ENCODE data around the gene TUT1. TPM values are rescaled to one million over a fixed set of nuclear protein-coding genes. Genes with fewer than 3 reads are reported as not detected.
"Not testable (repeated sequence)": the region's sequence is repeated elsewhere in the genome, so short reads cannot be mapped to it uniquely, and the experiment has no call there.

The TUT1 gene
- total and polyA plus RNA-seq, 9 donors = 7.8 to 16.9 (median 14.7) TPM

- 96% methylated on average over 3 of the region's 5 CpGs for WGBS (ENCODE audit: insufficient coverage)
Observed at GRCh38 chr11:62571493-62571892, 19.8 kb downstream of the TUT1 start.

DNA sequence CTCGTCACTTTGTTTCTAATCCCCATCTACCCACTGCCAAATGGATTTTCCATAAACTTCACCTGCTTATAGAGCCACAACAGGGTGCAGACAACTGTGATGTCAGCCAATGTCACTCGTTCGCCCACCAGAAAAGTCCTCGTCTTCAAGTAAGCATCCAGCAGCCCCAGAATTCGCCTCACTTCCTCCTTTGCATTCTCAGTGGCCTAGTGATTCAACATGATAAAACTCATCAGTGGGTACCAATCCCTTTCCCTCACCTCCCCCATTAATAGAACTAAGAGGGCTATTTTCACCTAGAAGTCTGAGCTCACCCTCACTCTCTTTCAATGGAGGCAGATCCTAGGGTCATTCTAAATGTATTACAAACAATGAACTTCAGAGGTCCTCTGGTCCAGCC, 20.4 kb downstream of the TUT1 start:
- peaks cover 57% of the 10 kb centered on the region for H3K36me3 ChIP-seq (ENCODE audit: control insufficient read depth, insufficient read depth, low read length)
- H3K4me1 ChIP-seq (ENCODE audit: control insufficient read depth, insufficient read depth, low read length) = peaks cover 20% of the 10 kb centered on the region
- not testable (repeated sequence) for H3K27me3 ChIP-seq (ENCODE audit: control insufficient read depth, insufficient read depth, low read length); H3K9me3 ChIP-seq (replicated peaks; ENCODE audit: control insufficient read depth, low read depth, low read length); DNase-seq; H3K27ac ChIP-seq (ENCODE audit: low read length); H3K4me3 ChIP-seq (ENCODE audit: low read length)
- 94% methylated on average over 2 of the region's 5 CpGs for WGBS (ENCODE audit: insufficient coverage)

More at GRCh38 chr11:62571493-62571892, 19.8 kb downstream of the TUT1 start:
- not testable (repeated sequence) for H3K9me3 ChIP-seq (replicated peaks; ENCODE audit: control insufficient read depth, low read depth, low read length); H3K27ac ChIP-seq (ENCODE audit: low read length); H3K27me3 ChIP-seq (ENCODE audit: control insufficient read depth, insufficient read depth, low read length); DNase-seq; H3K4me3 ChIP-seq (ENCODE audit: low read length)
- peaks cover 26% of the 10 kb centered on the region for H3K4me1 ChIP-seq (ENCODE audit: control insufficient read depth, insufficient read depth, low read length)
- H3K36me3 ChIP-seq (ENCODE audit: control insufficient read depth, insufficient read depth, low read length) = peaks cover 57% of the 10 kb centered on the region

GRCh38 chr11:62569611-62570010, 21.7 kb downstream of the TUT1 start:
- no peaks in the 10 kb centered on the region for H3K9me3 ChIP-seq (replicated peaks; ENCODE audit: control insufficient read depth, low read depth, low read length)
- H3K27ac ChIP-seq (ENCODE audit: low read length) = no peak overlapping the region
- no peak for DNase-seq
- H3K4me1 ChIP-seq (ENCODE audit: control insufficient read depth, insufficient read depth, low read length) = peaks cover 7% of the 10 kb centered on the region
- no peak overlapping the region for H3K4me3 ChIP-seq (ENCODE audit: low read length)
- no peaks in the 10 kb centered on the region for H3K27me3 ChIP-seq (ENCODE audit: control insufficient read depth, insufficient read depth, low read length)
- WGBS (ENCODE audit: insufficient coverage) = no CpG with 5 or more reads among the region's 1 CpG
- H3K36me3 ChIP-seq (ENCODE audit: control insufficient read depth, insufficient read depth, low read length) = peaks cover 64% of the 10 kb centered on the region

- peaks cover 80% of the 10 kb centered on the region for H3K36me3 ChIP-seq (ENCODE audit: control insufficient read depth, insufficient read depth, low read length)
- no peak for DNase-seq
- H3K27ac ChIP-seq (ENCODE audit: low read length) = no peak overlapping the region
- H3K4me3 ChIP-seq (ENCODE audit: low read length) = no peak overlapping the region
- no peaks in the 10 kb centered on the region for H3K27me3 ChIP-seq (ENCODE audit: control insufficient read depth, insufficient read depth, low read length)
- peaks cover 2% of the 10 kb centered on the region for H3K4me1 ChIP-seq (ENCODE audit: control insufficient read depth, insufficient read depth, low read length)
- WGBS (ENCODE audit: insufficient coverage) = 100% methylated on average over 1 of the region's 8 CpGs
- H3K9me3 ChIP-seq (replicated peaks; ENCODE audit: control insufficient read depth, low read depth, low read length) = no peaks in the 10 kb centered on the region
Observed at GRCh38 chr11:62567018-62567633, 24.2 kb downstream of the TUT1 start.

DNA sequence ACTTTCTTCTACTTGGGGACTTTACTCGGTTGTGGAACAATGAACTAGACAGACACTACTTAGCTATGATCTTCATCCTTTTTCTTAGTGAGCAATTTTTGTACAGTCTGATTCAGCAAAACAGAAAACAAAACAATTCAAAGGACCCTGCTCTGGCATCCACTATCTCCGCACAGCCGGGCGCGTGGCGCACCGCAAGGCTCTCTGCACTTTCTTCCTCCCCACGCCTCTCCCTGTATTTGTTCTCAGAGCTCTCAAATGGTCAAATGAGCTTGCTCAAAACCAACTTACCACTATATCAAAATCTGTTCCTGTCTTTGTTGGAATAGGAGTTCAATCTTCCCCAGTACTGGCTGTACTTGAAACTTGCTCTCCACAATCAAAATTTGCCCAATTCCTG, 25.1 kb downstream of the TUT1 start:
- Histone ChIP-seq H3K27ac (ENCODE audit: low read length) (no peak overlapping the region), H3K4me1 (ENCODE audit: control insufficient read depth, insufficient read depth, low read length) (peaks cover 2% of the 10 kb centered on the region)

GRCh38 chr11:62565100-62565802, 26.1 kb downstream of the TUT1 start:
- WGBS (ENCODE audit: insufficient coverage) = 72% methylated on average over 2 of the region's 5 CpGs
- H3K9me3 ChIP-seq (replicated peaks; ENCODE audit: control insufficient read depth, low read depth, low read length) = no peaks in the 10 kb centered on the region
- H3K27ac ChIP-seq (ENCODE audit: low read length) = no peak overlapping the region
- peaks cover 9% of the 10 kb centered on the region for H3K4me1 ChIP-seq (ENCODE audit: control insufficient read depth, insufficient read depth, low read length)
- no peak for DNase-seq
- no peaks in the 10 kb centered on the region for H3K27me3 ChIP-seq (ENCODE audit: control insufficient read depth, insufficient read depth, low read length)
- peaks cover 75% of the 10 kb centered on the region for H3K36me3 ChIP-seq (ENCODE audit: control insufficient read depth, insufficient read depth, low read length)
- H3K4me3 ChIP-seq (ENCODE audit: low read length) = no peak overlapping the region

More for the DNA sequence above, 25.1 kb downstream of the TUT1 start:
- WGBS (ENCODE audit: insufficient coverage) = 100% methylated on average over 4 of the region's 8 CpGs
- Histone ChIP-seq H3K9me3 (replicated peaks; ENCODE audit: control insufficient read depth, low read depth, low read length) (no peaks in the 10 kb centered on the region), H3K27me3 (ENCODE audit: control insufficient read depth, insufficient read depth, low read length) (no peaks in the 10 kb centered on the region), H3K4me3 (ENCODE audit: low read length) (no peak overlapping the region), H3K36me3 (ENCODE audit: control insufficient read depth, insufficient read depth, low read length) (peaks cover 79% of the 10 kb centered on the region)
- no peak for DNase-seq

GRCh38 chr11:62561677-62562230, 29.6 kb downstream of the TUT1 start:
- not testable (repeated sequence) for H3K27me3 ChIP-seq (ENCODE audit: control insufficient read depth, insufficient read depth, low read length); H3K4me3 ChIP-seq (ENCODE audit: low read length); H3K9me3 ChIP-seq (replicated peaks; ENCODE audit: control insufficient read depth, low read depth, low read length); H3K27ac ChIP-seq (ENCODE audit: low read length); DNase-seq
- WGBS (ENCODE audit: insufficient coverage) = 70% methylated on average over 1 of the region's 3 CpGs
- peaks cover 24% of the 10 kb centered on the region for H3K4me1 ChIP-seq (ENCODE audit: control insufficient read depth, insufficient read depth, low read length)
- H3K36me3 ChIP-seq (ENCODE audit: control insufficient read depth, insufficient read depth, low read length) = peaks cover 84% of the 10 kb centered on the region

DNA sequence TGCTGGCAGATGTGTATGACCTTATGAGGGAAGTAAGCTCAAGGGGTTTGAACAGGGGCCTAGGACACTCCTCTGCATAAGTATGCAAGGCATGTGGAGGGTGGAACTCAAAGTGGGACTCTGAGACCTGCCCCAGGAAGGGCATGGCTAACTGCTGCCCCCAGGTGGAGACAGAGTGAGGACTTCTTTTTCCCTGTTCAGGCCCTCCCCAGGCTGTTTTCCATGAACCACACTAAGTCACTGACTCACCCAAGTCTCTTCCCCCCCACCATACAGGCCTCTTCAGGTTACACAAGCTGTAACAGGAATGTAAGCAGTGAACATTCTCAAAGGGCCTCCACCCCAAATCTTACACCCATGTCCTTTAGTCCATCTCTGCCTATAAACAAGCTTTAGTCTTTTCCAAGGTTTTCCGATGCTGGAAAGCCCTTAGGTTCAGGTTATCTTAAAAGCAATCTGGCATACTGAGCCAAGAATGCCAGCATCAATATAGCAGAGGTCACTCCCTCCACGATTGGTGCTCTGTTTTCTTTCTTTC, 30.7 kb downstream of the TUT1 start:
- H3K4me1 ChIP-seq (ENCODE audit: control insufficient read depth, insufficient read depth, low read length) = peaks cover 36% of the 10 kb centered on the region
- DNase-seq = peak; percentile 92
- peak overlapping the region; percentile 42 for H3K27ac ChIP-seq (ENCODE audit: low read length)
- H3K4me3 ChIP-seq (ENCODE audit: low read length) = no peak overlapping the region
- no peaks in the 10 kb centered on the region for H3K9me3 ChIP-seq (replicated peaks; ENCODE audit: control insufficient read depth, low read depth, low read length)
- H3K36me3 ChIP-seq (ENCODE audit: control insufficient read depth, insufficient read depth, low read length) = peaks cover 72% of the 10 kb centered on the region
- WGBS (ENCODE audit: insufficient coverage) = 28% methylated on average over 2 of the region's 2 CpGs
- H3K27me3 ChIP-seq (ENCODE audit: control insufficient read depth, insufficient read depth, low read length) = no peaks in the 10 kb centered on the region

GRCh38 chr11:62559626-62560025, 31.7 kb downstream of the TUT1 start:
- not testable (repeated sequence) for H3K9me3 ChIP-seq (replicated peaks; ENCODE audit: control insufficient read depth, low read depth, low read length); H3K4me3 ChIP-seq (ENCODE audit: low read length); H3K27me3 ChIP-seq (ENCODE audit: control insufficient read depth, insufficient read depth, low read length); DNase-seq
- H3K4me1 ChIP-seq (ENCODE audit: control insufficient read depth, insufficient read depth, low read length) = peaks cover 46% of the 10 kb centered on the region
- 63% methylated on average over 5 of the region's 5 CpGs for WGBS (ENCODE audit: insufficient coverage)
- peaks cover 64% of the 10 kb centered on the region for H3K36me3 ChIP-seq (ENCODE audit: control insufficient read depth, insufficient read depth, low read length)
- H3K27ac ChIP-seq (ENCODE audit: low read length) = peak overlapping the region; percentile 51

DNA sequence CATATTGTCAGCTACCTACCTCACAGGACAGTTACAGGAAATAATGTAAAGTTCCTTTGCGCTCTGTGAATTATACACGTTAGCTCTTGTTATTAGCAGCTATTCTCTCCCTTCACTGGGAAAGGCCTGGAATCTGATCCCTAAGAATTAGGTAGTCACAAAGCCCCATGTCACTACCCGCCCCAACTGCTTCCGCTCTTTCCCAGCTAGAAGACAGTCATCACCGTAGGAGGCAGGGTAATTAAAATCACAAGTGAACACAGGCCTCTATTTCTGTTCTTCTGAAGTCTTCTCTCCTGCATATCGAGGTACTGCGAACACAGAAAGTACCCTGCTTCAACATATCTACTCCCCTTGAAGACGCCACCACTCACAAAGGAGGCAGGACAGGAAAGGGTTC, 32.1 kb downstream of the TUT1 start:
- no peaks in the 10 kb centered on the region for H3K27me3 ChIP-seq (ENCODE audit: control insufficient read depth, insufficient read depth, low read length)
- no peak overlapping the region for H3K4me3 ChIP-seq (ENCODE audit: low read length)
- H3K4me1 ChIP-seq (ENCODE audit: control insufficient read depth, insufficient read depth, low read length) = peaks cover 50% of the 10 kb centered on the region
- DNase-seq = no peak
- WGBS (ENCODE audit: insufficient coverage) = 67% methylated on average over 6 of the region's 8 CpGs
- peak overlapping the region; percentile 51 for H3K27ac ChIP-seq (ENCODE audit: low read length)
- peaks cover 63% of the 10 kb centered on the region for H3K36me3 ChIP-seq (ENCODE audit: control insufficient read depth, insufficient read depth, low read length)
- no peaks in the 10 kb centered on the region for H3K9me3 ChIP-seq (replicated peaks; ENCODE audit: control insufficient read depth, low read depth, low read length)

Data from muscle of leg (tissue), 11 donors.